NCI-H748 (cell line): ENCODE data around the gene ADARB1.

ENCODE experiments used
- DNase-seq: peaks from one replicate; lab custom pipeline; 2025; ENCODE audit not compliant: unreplicated experiment; lab: John Stamatoyannopoulos, UW

ADARB1 gene

GRCh38 chr21:45246386-45247320, 172.3 kb downstream of the ADARB1 start:
- no peak for DNase-seq

GRCh38 chr21:45248301-45248892, 174.0 kb downstream of the ADARB1 start:
- no peak for DNase-seq

- DNase-seq = peak; percentile 10
Observed at GRCh38 chr21:45248893-45249381, 174.6 kb downstream of the ADARB1 start.

- DNase-seq = no peak
Observed at GRCh38 chr21:45249626-45250025, 175.2 kb downstream of the ADARB1 start.

GRCh38 chr21:45250272-45250671, 175.9 kb downstream of the ADARB1 start:
- DNase-seq = no peak

- no peak for DNase-seq
Observed at GRCh38 chr21:45250914-45251634, 176.7 kb downstream of the ADARB1 start.

- DNase-seq = no peak
Observed at GRCh38 chr21:45251635-45252447, 177.5 kb downstream of the ADARB1 start.

- DNase-seq = no peak
Observed at GRCh38 chr21:45252448-45252925, 178.1 kb downstream of the ADARB1 start.

GRCh38 chr21:45253180-45253579, 178.8 kb downstream of the ADARB1 start:
- no peak for DNase-seq

GRCh38 chr21:45253633-45254459, 179.5 kb downstream of the ADARB1 start:
- DNase-seq = no peak

- no peak for DNase-seq
Observed at GRCh38 chr21:45254460-45254930, 180.1 kb downstream of the ADARB1 start.

- DNase-seq = peak; percentile 59
Observed at GRCh38 chr21:45255381-45256020, 181.1 kb downstream of the ADARB1 start.

GRCh38 chr21:45256021-45256911, 181.9 kb downstream of the ADARB1 start:
- no peak for DNase-seq

- DNase-seq = no peak
Observed at GRCh38 chr21:45256912-45257672, 182.7 kb downstream of the ADARB1 start.

- DNase-seq = no peak
Observed at GRCh38 chr21:45257673-45258341, 183.4 kb downstream of the ADARB1 start.

- peak; percentile 35 for DNase-seq
Observed at GRCh38 chr21:45258466-45258865, 184.1 kb downstream of the ADARB1 start.
